Measurements from ENCODE around the gene JAGN1. TPM values are rescaled to one million over a fixed set of nuclear protein-coding genes. Genes with fewer than 3 reads are reported as not detected.

The JAGN1 gene
- total RNA-seq, 4 donors from 2014 or later: 29.5 to 71.3 (median 49.8) TPM

- no peak for TF ChIP-seq POLR2A (IDR thresholded peaks at IDR 0.05)
- no peak for TF ChIP-seq POLR2AphosphoS5 (IDR thresholded peaks at IDR 0.05)
- no peak for TF ChIP-seq EP300 (IDR thresholded peaks at IDR 0.05)
- TF ChIP-seq, protein P1, sequence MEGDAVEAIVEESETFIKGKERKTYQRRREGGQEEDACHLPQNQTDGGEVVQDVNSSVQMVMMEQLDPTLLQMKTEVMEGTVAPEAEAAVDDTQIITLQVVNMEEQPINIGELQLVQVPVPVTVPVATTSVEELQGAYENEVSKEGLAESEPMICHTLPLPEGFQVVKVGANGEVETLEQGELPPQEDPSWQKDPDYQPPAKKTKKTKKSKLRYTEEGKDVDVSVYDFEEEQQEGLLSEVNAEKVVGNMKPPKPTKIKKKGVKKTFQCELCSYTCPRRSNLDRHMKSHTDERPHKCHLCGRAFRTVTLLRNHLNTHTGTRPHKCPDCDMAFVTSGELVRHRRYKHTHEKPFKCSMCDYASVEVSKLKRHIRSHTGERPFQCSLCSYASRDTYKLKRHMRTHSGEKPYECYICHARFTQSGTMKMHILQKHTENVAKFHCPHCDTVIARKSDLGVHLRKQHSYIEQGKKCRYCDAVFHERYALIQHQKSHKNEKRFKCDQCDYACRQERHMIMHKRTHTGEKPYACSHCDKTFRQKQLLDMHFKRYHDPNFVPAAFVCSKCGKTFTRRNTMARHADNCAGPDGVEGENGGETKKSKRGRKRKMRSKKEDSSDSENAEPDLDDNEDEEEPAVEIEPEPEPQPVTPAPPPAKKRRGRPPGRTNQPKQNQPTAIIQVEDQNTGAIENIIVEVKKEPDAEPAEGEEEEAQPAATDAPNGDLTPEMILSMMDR (IDR thresholded peaks at IDR 0.05): no peak
- Histone ChIP-seq H3K9me3 (no peaks in the 10 kb centered on the region), H3K36me3 (no peaks in the 10 kb centered on the region), H3K27ac (no peak overlapping the region), H3K4me3 (peak overlapping the region; percentile 62), H3K4me1 (peaks cover 47% of the 10 kb centered on the region), H3K27me3 (no peaks in the 10 kb centered on the region)
- DNase-seq (ENCODE audit: low spot score in 2 of 2): no peak
- 92% methylated on average over 7 of the region's 8 CpGs for WGBS
Observed at GRCh38 chr3:9918261-9919038, 28.0 kb downstream of the JAGN1 start.

GRCh38 chr3:9928158-9928557 is 37.7 kb downstream of the JAGN1 start:
- Histone ChIP-seq H3K9me3 (no peaks in the 10 kb centered on the region), H3K4me1 (peaks cover 9% of the 10 kb centered on the region), H3K4me3 (no peak overlapping the region), H3K27ac (no peak overlapping the region), H3K36me3 (peaks cover 56% of the 10 kb centered on the region), H3K27me3 (no peaks in the 10 kb centered on the region)
- no peak for DNase-seq (ENCODE audit: low spot score in 2 of 2)
- TF ChIP-seq EP300 (IDR thresholded peaks at IDR 0.05): no peak
- no peak for TF ChIP-seq POLR2AphosphoS5 (IDR thresholded peaks at IDR 0.05)
- TF ChIP-seq, protein P1 (IDR thresholded peaks at IDR 0.05): no peak
- TF ChIP-seq POLR2A (IDR thresholded peaks at IDR 0.05): no peak
- 95% methylated on average over 22 of the region's 23 CpGs for WGBS

- Histone ChIP-seq H3K9me3 (no peaks in the 10 kb centered on the region), H3K27me3 (no peaks in the 10 kb centered on the region), H3K36me3 (peaks cover 35% of the 10 kb centered on the region), H3K4me1 (peaks cover 28% of the 10 kb centered on the region), H3K27ac (no peak overlapping the region), H3K4me3 (no peak overlapping the region)
- DNase-seq (ENCODE audit: low spot score in 2 of 2): no peak
- WGBS: 92% methylated on average over 4 of the region's 4 CpGs
- TF ChIP-seq POLR2A (IDR thresholded peaks at IDR 0.05): no peak
- TF ChIP-seq, protein P1 (IDR thresholded peaks at IDR 0.05): no peak
- TF ChIP-seq EP300 (IDR thresholded peaks at IDR 0.05): no peak
- no peak for TF ChIP-seq POLR2AphosphoS5 (IDR thresholded peaks at IDR 0.05)
Observed at GRCh38 chr3:9930804-9931418, 40.5 kb downstream of the JAGN1 start.

- TF ChIP-seq, protein P1 (IDR thresholded peaks at IDR 0.05): no peak
- TF ChIP-seq POLR2AphosphoS5 (IDR thresholded peaks at IDR 0.05) (no peak), EP300 (IDR thresholded peaks at IDR 0.05) (no peak), POLR2A (IDR thresholded peaks at IDR 0.05) (no peak)
- 1% methylated on average over 13 of the region's 13 CpGs for WGBS
- H3K9me3 ChIP-seq: no peaks in the 10 kb centered on the region
- peaks cover 31% of the 10 kb centered on the region for H3K36me3 ChIP-seq
- DNase-seq (ENCODE audit: low spot score in 2 of 2): no peak
- H3K4me3 ChIP-seq: peak overlapping the region; percentile 60
- no peaks in the 10 kb centered on the region for H3K27me3 ChIP-seq
- H3K4me1 ChIP-seq: peaks cover 28% of the 10 kb centered on the region
- H3K27ac ChIP-seq: peak overlapping the region; percentile 84
Observed at GRCh38 chr3:9932535-9932842, 42.1 kb downstream of the JAGN1 start.

DNA sequence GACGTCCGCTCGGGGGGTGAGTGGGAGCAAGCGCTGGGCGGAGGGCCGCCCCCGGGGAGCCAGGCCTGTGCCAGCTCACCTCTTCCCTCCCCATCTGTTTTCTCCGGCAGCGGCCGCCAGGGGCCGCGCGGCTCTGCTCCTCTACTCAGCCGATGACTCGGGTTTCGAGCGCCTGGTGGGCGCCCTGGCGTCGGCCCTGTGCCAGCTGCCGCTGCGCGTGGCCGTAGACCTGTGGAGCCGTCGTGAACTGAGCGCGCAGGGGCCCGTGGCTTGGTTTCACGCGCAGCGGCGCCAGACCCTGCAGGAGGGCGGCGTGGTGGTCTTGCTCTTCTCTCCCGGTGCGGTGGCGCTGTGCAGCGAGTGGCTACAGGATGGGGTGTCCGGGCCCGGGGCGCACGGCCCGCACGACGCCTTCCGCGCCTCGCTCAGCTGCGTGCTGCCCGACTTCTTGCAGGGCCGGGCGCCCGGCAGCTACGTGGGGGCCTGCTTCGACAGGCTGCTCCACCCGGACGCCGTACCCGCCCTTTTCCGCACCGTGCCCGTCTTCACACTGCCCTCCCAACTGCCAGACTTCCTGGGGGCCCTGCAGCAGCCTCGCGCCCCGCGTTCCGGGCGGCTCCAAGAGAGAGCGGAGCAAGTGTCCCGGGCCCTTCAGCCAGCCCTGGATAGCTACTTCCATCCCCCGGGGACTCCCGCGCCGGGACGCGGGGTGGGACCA is 42.6 kb downstream of the JAGN1 start:
- peak overlapping the region; percentile 84 for H3K27ac ChIP-seq
- H3K4me1 ChIP-seq: peaks cover 28% of the 10 kb centered on the region
- H3K4me3 ChIP-seq: peak overlapping the region; percentile 60
- H3K27me3 ChIP-seq: no peaks in the 10 kb centered on the region
- H3K36me3 ChIP-seq: peaks cover 32% of the 10 kb centered on the region
- no peaks in the 10 kb centered on the region for H3K9me3 ChIP-seq
- TF ChIP-seq, protein P1 (IDR thresholded peaks at IDR 0.05): peak; percentile 51 to 77
- TF ChIP-seq EP300 (IDR thresholded peaks at IDR 0.05): no peak
- peak; percentile 87 to 94 for DNase-seq (ENCODE audit: low spot score in 2 of 2)
- 0% methylated on average over 7 of the region's 77 CpGs for WGBS

Measured in suprapubic skin (tissue), 4 donors.